Stimulated activated CD8-positive, alpha-beta memory T cell treated with anti-CD3 and anti-CD28 coated beads, Interleukin-2, amount 100 ng/mL, for 48 hours (primary cell): ENCODE results near the gene NKAIN2.

ENCODE experiments used
- DNase-seq, 2 donors: peaks; one replicate each; pipeline ENCODE4 v3.0.0-alpha.2; 2020; ENCODE audit warnings: low read depth in 2 of 2

NKAIN2 gene

DNA sequence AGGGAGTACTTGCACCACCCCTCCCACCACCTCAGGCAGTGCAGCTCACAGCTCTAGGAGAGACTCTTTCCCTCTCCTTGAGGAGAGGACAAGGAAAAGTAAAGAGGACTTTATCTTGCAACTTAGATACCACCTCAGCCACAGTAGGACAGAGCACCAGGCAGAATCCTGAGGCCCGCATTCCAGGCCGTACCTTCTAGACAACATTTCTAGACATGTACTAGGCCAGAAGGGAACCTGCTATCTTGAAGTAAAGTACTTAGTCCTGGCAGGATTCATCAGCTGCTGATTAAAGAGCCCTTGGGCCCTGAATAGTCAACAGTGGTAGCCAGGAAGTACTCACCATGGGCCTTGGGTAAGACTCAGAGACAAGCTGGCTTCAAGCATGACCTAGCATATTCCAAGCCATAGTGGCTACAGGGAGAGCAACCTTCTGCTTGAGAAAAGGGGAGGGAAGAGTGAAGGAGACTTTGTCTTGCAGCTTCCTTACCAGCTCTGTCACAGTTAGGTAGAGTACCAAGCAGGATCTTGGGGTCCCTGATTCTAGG is 774.1 kb downstream of the NKAIN2 start:
- no peak for DNase-seq

DNA sequence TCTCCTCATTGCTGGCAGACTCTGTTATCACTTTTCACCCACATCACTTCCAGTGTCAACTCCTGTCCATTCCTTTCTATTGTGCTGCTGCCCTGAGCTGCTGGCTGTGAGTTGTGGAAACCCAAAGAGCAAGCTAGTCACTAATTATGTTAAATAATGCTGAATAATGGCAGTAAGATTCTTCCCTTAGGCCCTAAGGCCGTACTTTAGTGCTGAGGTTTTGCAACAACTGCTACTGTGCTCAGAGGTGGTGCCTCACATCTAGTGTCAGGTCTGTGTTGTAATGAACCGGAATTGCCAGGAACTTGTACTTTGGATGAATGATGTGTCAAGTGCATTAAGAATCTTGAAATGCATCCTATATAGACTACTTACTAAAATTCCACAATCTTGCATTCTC is 786.3 kb downstream of the NKAIN2 start:
- DNase-seq: no peak

DNA sequence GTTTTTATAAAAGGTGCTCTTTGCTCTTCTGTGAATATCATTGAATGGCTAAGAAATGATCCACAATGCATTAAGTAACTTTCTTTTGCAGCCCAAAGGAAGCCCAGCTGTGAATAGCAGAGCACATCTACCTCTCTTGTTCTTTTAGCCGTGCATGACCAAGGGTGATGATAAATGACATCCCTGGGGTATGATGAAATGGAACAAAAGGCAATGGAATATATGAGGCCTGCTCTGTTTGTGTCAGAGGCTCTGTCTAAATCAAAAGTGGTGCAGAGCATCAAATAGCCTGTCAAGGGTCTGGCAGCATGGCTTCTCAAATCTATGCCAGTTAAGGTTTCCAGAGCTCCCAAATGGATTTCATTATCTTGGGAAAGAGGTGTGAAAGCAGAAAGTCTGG is 796.0 kb downstream of the NKAIN2 start:
- no peak for DNase-seq

DNA sequence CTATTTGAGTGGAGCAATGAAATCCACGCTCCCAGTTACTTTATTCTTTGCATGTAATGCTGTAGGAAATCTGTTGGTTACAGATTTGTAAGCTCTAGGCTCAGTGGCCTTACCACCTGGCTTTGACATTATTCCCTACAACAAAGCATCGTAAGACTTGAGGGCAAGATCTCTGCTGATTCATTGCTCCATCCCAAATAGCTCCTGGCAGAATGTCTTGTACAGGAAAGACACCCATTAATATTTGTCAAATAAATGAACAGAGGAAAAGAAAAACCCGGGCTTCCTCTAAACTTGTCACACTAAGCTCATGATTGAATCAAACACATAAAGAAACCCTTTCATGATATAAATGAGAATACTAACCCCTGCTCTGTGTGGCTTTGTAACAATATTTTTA is 801.1 kb downstream of the NKAIN2 start:
- DNase-seq: no peak

DNA sequence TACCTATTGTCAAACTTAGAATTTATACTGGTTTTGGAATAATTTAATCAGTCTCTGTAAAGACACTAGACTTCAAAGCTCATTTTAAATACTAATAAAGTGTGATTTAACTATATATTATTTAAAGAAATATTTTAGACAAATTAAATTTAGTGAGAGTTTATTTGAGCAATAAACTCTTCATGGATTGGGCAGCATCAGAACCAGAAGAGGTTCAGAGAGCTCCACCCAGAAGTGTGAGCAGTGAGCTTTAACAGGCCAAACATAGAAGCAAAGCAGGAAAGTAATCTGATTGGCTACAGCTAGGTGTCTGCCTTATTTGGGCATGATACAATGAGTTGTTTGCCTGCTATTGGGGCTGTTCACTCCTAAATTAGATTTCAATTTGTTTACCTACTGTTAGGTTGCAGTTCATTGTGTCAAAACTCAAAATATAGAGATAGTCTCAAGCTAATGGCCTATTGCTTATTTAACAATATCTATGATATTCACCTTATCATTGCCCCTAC is 803.5 kb downstream of the NKAIN2 start:
- DNase-seq: no peak

GRCh38 chr6:124613031-124613430 is 809.4 kb downstream of the NKAIN2 start:
- no peak for DNase-seq

DNA sequence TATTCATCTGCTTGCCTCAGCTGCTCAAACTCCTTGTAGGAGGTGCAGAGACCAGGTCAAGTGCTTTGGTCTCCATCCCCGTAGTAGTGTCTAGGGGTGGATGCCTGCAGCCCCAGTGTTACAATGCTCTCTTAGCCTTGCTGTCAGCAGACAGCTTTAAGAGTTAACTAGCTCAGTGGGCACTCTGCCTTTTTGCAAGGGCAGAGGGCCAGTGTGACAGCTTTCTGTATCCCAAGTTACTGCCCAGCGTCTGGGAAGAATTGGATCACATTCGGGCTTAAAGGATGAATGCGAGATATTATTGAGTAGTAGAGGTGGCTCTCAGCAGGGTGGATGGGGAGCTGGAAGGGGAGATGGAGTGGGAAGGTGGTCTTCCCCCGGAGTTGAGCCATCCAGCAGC is 818.7 kb downstream of the NKAIN2 start:
- DNase-seq: no peak

GRCh38 chr6:124633655-124634054 is 830.0 kb downstream of the NKAIN2 start:
- DNase-seq: no peak

DNA sequence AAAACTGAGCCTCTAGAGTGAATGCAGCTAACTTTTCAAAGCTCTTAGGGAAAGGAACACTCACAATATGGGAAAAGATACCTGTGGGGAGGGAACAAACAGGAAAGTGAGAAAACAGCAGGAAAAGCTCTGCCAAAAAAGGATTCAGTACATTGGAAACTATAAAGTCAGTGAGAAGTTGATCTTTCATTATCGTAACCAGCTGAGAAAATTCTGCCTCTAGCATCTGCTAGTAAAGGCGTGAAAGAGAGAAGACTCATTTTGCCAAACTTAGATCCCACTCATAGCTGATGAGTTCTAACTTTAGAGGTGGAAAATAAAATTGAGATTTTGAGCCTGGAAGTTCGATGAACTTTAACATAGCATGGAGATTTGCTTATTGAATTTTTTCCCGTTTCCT is 836.8 kb downstream of the NKAIN2 start:
- DNase-seq: no peak

DNA sequence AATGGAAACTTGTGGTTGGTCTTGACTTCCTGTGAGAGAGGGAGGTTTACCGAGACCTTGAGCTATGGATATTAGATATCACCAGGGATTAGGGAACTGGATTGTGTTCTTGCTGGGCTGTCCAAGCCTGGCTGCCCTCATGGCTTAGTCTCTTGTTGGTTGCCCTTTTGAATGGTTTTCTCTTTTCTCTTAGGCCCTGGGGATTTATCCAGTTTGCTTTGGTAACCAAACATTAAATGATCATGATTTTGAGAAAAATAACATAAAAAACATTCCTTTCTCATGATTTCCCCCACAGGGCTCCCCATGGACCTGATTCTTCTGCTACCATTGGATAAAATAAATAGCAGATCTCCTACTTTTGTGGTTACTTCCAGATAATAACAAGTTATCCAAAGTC is 852.2 kb downstream of the NKAIN2 start:
- no peak for DNase-seq

- no peak for DNase-seq
Observed at GRCh38 chr6:124658053-124658452, 854.4 kb downstream of the NKAIN2 start.

DNA sequence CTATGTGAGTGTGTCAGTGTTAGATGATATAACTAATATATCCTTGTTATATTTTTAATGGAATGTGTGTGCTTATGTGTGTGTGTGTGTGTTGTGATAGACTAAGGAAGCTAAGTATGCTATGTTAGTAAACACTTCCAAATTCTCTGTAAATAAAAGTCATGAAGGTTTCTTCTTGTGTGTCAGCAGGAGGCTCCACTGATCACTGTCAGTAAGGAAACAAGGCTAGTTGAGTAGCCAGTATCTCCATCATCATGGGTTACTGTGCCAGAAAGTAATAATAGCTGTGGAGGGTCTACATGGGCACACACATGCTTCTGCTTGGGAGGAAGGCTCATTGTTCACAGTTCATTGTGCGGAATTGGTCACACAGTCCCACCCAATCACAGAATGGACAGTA is 855.8 kb downstream of the NKAIN2 start:
- no peak for DNase-seq

DNA sequence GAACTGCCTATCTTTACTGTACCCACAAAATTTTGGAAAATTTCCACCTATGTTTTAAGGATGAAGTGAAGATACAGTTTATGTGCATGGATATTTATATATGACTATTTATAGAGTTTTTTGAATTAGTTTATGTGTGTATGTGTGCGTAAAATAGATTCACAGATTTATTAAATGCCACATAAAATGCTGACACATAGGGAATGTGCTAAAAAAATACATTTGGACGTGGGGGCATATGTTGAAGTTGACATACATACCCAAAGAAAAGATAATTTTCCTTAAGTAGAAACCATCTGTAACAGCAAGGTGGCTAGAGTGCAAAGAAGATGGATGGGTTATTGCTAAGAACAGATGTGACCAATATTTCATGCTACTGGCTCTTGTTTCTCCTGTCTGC is 856.5 kb downstream of the NKAIN2 start:
- DNase-seq: no peak

DNA sequence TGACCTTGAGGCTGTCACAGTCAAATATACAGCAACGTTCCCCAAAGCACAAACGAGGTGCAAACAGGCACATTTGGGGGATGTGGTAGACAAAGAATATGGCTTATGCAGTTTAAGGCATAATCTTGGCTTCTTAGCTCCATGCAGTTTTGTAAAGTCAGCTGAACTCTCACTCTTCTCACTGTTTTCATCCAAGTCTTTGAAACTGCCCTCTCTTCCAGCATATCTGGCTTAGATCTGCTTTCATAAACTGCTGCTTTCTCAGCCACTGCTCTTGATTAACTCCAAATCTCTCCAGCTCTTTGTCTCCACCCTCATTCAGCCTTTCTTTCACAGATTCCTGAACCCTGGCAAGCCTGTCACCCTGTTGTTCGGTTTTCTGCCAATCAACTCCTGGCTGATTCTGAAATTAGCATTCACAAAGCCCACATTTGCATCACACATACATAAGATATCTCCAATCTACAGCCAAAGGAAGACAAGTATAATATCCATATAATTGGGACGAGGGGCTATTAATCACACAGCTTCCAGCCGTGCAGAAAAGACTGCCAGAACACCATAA is 857.5 kb downstream of the NKAIN2 start:
- DNase-seq: no peak

GRCh38 chr6:124668028-124668427 is 864.4 kb downstream of the NKAIN2 start:
- DNase-seq: no peak

DNA sequence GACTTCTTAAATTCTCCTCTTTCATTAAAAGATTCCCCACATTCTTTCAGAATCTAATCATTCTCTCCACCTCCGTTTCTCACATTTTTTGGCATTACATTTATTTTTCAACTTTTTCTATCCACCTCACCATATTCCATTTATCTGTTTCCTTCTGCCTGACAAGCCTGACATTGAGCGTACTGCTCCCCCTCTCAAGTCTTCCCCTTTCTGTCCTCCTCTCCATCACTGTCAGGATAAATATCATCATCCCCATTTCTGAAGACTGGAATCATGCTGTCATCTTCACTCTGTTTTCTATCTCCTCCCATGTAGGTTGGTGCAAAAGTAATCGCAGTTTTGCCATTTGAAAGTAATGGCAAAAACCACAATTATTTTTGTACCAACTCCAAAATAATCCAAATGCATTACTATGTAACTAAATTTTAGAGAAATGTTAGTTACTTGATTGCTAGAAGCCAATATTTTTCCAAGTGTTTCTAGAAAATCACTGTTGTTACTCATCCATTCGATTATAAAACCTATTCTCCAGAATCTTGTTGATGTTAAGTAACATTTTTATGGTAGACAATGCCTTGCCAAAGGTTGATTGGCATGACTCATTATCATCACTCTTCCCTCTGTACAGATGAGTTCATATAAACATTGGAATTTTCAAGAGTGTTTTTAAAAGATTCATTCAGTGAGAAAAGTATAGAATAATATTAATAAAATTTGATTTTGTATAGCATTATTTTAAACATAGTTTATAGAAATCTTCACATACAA is 866.2 kb downstream of the NKAIN2 start:
- DNase-seq: no peak

DNA sequence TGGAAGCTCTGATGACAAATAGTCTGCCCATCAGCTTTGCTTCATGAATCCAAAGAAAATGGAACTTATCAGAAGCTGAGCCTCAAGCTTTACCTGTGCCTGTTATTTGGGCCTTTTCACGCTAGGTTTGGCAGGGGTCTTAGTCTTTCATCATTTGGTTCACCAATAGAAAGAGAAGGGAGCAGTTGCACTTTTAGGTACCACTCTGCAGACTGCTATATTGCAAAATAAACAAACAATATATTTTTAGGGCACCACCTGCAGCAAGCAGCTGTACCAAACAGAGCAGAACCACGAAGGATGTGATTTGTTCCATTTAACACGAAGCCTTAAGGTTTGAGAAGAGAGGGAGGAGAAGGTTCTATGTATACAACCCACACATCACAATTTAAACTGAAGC is 867.1 kb downstream of the NKAIN2 start:
- DNase-seq: no peak

DNA sequence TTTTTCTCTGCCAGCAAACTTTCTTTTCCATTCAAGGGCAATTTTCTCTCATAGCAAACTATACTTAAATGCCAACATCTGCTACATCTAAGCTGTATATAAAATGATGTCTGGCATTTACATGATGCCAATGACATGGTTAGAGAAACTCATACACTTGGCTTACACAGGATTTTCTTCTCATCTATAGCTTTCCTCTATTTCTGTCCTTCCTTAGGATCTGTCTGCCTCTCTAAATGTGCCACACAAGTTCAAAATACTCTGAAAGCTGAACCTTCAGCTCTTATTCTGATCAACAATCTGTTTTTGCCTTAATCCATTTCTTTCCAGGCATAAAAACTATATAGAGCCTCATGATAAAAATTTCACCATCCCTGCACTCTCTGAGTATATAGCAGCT is 867.7 kb downstream of the NKAIN2 start:
- no peak for DNase-seq

GRCh38 chr6:124674042-124674441 is 870.4 kb downstream of the NKAIN2 start:
- DNase-seq: no peak

- no peak for DNase-seq
Observed at GRCh38 chr6:124676033-124676432, 872.4 kb downstream of the NKAIN2 start.

GRCh38 chr6:124677874-124678273 is 874.2 kb downstream of the NKAIN2 start:
- DNase-seq: no peak

- no peak for DNase-seq
Observed at GRCh38 chr6:124679387-124679786, 875.7 kb downstream of the NKAIN2 start.

DNA sequence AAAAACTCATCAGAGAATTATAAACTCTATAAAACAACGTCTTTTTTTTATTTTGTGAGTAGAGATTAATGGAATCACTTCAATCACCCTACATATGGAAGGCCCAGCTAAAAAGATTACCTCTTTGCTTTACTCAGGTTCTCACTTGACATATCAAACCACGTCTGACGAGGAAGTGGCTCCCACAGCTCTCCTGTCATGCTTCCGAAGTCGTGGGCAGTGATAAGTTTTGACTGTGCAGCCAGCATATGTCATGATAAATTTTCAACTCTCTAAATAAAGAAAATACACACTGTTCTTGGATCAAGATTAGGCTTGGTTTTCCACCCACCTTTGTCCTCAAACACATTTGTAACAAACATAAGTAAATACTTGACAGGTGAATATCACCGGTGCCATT is 879.1 kb downstream of the NKAIN2 start:
- DNase-seq: no peak
